ENCODE results near the gene SEMA4G. TPM values are rescaled to one million over a fixed set of nuclear protein-coding genes. Genes with fewer than 3 reads are reported as not detected.

Gene SEMA4G
- total and polyA plus RNA-seq, 2 of the 8 experiments (the other 6 are each of a cell fraction or from before 2014, with no cell fraction given): 7.1 to 18.2 TPM

DNA sequence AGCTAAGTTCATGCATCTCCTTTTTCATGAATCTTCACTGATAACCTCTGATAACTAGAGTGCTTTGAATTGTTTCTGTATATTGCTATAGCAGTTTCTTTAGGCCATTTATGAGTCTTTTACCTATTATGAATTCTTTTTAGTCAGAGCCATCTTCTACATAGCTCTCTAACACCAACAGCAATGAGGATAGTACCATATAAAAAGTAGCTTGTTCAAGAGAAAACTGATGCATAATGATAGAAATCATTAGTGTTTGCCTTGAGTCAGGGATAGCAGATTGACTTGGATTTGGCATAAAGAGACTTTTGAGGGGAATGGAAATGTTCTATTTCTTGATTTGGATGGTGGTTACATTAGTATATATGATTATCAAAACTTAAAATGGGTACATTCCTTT is 25.8 kb upstream of the SEMA4G start:
- CTCF ChIA-PET (ENCODE audit: partially characterized antibody): interaction anchor here (1.0 to 2.5 kb wide), 4 partner anchors 9 to 71 kb away, joined by 3 to 8 read pairs (median 6); partner anchors contain the start of gene LZTS2
- H3K4me3 ChIP-seq (ENCODE audit: extremely low read depth in 1 of 4, insufficient read depth in 2 of 4, low read depth in 3 of 4, low read length in 4 of 4): no peak overlapping the region
- H2BK20ac ChIP-seq (ENCODE audit: low read length): no peak overlapping the region
- no peak overlapping the region for H2BK5ac ChIP-seq (ENCODE audit: low read depth, low read length)
- H2BK12ac ChIP-seq (ENCODE audit: low read depth, low read length): no peak overlapping the region
- no peak overlapping the region for H4K5ac ChIP-seq (ENCODE audit: insufficient read length, low read depth, low read length)
- no peak overlapping the region for H3K56ac ChIP-seq (replicated peaks; ENCODE audit: insufficient read length, low read depth, low read length)
- H3K9me3 ChIP-seq (ENCODE audit: insufficient read depth in 2 of 2, low read depth in 1 of 2, low read length in 1 of 2): no peaks in the 10 kb centered on the region
- FAIRE-seq: no peak
- no peaks in the 10 kb centered on the region for H3K79me2 ChIP-seq (ENCODE audit: control insufficient read depth in 1 of 2, insufficient read depth in 2 of 2, low read length in 2 of 2)
- no peak for DNase-seq (ENCODE audit: low read depth in 1 of 2, low spot score in 2 of 2)
- H4K20me1 ChIP-seq (replicated peaks in 1 of 2; ENCODE audit: control insufficient read depth in 1 of 2, insufficient read depth in 2 of 2, low read length in 2 of 2): no peaks in the 10 kb centered on the region
- H3K36me3 ChIP-seq (ENCODE audit: control insufficient read depth in 2 of 4, insufficient read depth in 4 of 4, low read length in 3 of 4): peaks cover 0 to 67% (median 17%) of the 10 kb centered on the region in 4 experiments; a peak in 3 of 8 replicates
- no peaks in the 10 kb centered on the region for H3K79me1 ChIP-seq (ENCODE audit: low read depth, low read length)
- no peak overlapping the region for H3K27ac ChIP-seq (ENCODE audit: low read depth, low read length)
- no peak overlapping the region for H3K4me2 ChIP-seq (ENCODE audit: insufficient read depth in 1 of 2, low read depth in 2 of 2, low read length in 2 of 2)
- no peak overlapping the region for H3K23ac ChIP-seq (ENCODE audit: insufficient read length)
- TF ChIP-seq EGR1 (IDR thresholded peaks at IDR 0.05; ENCODE audit: borderline replicate concordance, low read depth, low read length): no peak
- TF ChIP-seq PHF8 (conservative IDR thresholded peaks at IDR 0.05; ENCODE audit: low read depth, low read length): no peak
- no peak for TF ChIP-seq TAF1 (IDR thresholded peaks at IDR 0.05; ENCODE audit: low read depth, low read length)
- TF ChIP-seq CEBPB (IDR thresholded peaks at IDR 0.05; ENCODE audit: low read depth, low read length): no peak
- TF ChIP-seq SAP30 (IDR thresholded peaks at IDR 0.05; ENCODE audit: insufficient read depth, insufficient replicate concordance, low read length): no peak
- TF ChIP-seq RAD21 (IDR thresholded peaks at IDR 0.05 in 1 of 2, conservative IDR thresholded peaks at IDR 0.05 in 1 of 2; ENCODE audit: low read depth in 2 of 2, low read length in 2 of 2): no peak
- no peak for TF ChIP-seq TAF7 (optimal IDR thresholded peaks at IDR 0.05; ENCODE audit: borderline replicate concordance, low read depth, low read length)
- TF ChIP-seq KDM4A (IDR thresholded peaks at IDR 0.05; ENCODE audit: low read depth, low read length, severe bottlenecking): no peak
- H3K27me3 ChIP-seq (replicated peaks in 1 of 4; ENCODE audit: control insufficient read depth in 3 of 4, extremely low read depth in 1 of 4, insufficient read depth in 3 of 4, low read length in 3 of 4): no peaks in the 10 kb centered on the region
- H4K8ac ChIP-seq (ENCODE audit: extremely low read depth, insufficient read depth, low read length): no peak overlapping the region
- no peak overlapping the region for H3K4ac ChIP-seq (replicated peaks; ENCODE audit: insufficient read length, low read depth, low read length)
- H2BK15ac ChIP-seq (ENCODE audit: low read length): no peak overlapping the region
- H3K9ac ChIP-seq (replicated peaks in 1 of 4; ENCODE audit: extremely low read depth in 1 of 4, low read depth in 3 of 4, low read length in 3 of 4): no peak overlapping the region
- H3K4me1 ChIP-seq (replicated peaks in 1 of 4; ENCODE audit: control insufficient read depth in 3 of 4, insufficient read depth in 4 of 4, low read length in 3 of 4): no peaks in the 10 kb centered on the region
- H2AFZ ChIP-seq (ENCODE audit: low read length): no peak overlapping the region
- POLR2A ChIA-PET (ENCODE audit: partially characterized antibody): interaction anchor here (1.1 to 1.3 kb wide), 3 partner anchors 9 to 21 kb away, joined by 3 to 4 read pairs (median 3); no protein-coding TSS in a partner anchor
- no peak overlapping the region for H2BK120ac ChIP-seq (replicated peaks; ENCODE audit: low read depth, low read length)
- no peak overlapping the region for H4K91ac ChIP-seq (replicated peaks; ENCODE audit: insufficient read length, low read length)
- H3K14ac ChIP-seq (ENCODE audit: insufficient read length): no peak overlapping the region
- no peak overlapping the region for H3K18ac ChIP-seq (ENCODE audit: extremely low read depth, low read length)
- H3K23me2 ChIP-seq (ENCODE audit: low read depth, low read length): peaks cover 2% of the 10 kb centered on the region; the same call in 1 of the 2 replicates
- no peak overlapping the region for H2AK5ac ChIP-seq (ENCODE audit: low read depth, low read length)

All from H1 (cell line).